Astrocyte (in vitro differentiated cells and primary cell): ENCODE measurements around the gene CAND2. TPM values are rescaled to one million over a fixed set of nuclear protein-coding genes. Genes with fewer than 3 reads are reported as not detected.

Experiments used
- DNase-seq: peaks from one replicate; pipeline ENCODE4 v3.0.0-alpha.2; 2010; ENCODE audit warnings: low read depth
- FAIRE-seq: peaks from 2 replicates; lab custom pipeline; 2011; peaks lifted over from hg19 to GRCh38; lab: Jason Lieb, UNC
- H2AFZ ChIP-seq: 2 replicates; pipeline ENCODE4 v1.6.0; 2012; ENCODE audit warnings: low read depth, low read length, inconsistent platforms
- H3K27ac ChIP-seq: 2 replicates; pipeline ENCODE4 v1.5.1; 2011; ENCODE audit warnings: low read depth, low read length, inconsistent platforms
- H3K27me3 ChIP-seq: 2 replicates; pipeline ENCODE4 v1.6.0; 2011; ENCODE audit warnings: low read length, inconsistent platforms; ENCODE audit not compliant: insufficient read depth
- H3K36me3 ChIP-seq: 2 replicates; pipeline ENCODE4 v1.5.1; 2011; ENCODE audit warnings: low read length, inconsistent platforms; ENCODE audit not compliant: insufficient read depth
- H3K4me1 ChIP-seq: 2 replicates; pipeline ENCODE4 v1.5.1; 2011; ENCODE audit warnings: low read length, inconsistent platforms; ENCODE audit not compliant: insufficient read depth
- H3K4me2 ChIP-seq: 2 replicates; pipeline ENCODE4 v1.6.0; 2012; ENCODE audit warnings: low read length, inconsistent platforms
- H3K4me3 ChIP-seq: 2 replicates; pipeline ENCODE4 v1.5.1; 2011; ENCODE audit warnings: low read depth, mild to moderate bottlenecking, low read length, inconsistent platforms; ENCODE audit not compliant: insufficient read depth
- H3K79me2 ChIP-seq: 2 replicates; pipeline ENCODE4 v1.6.0; 2012; ENCODE audit warnings: mild to moderate bottlenecking, low read length, inconsistent platforms; ENCODE audit not compliant: insufficient read depth
- H3K9ac ChIP-seq: 2 replicates; pipeline ENCODE4 v1.6.0; 2012; ENCODE audit warnings: mild to moderate bottlenecking, low read length, inconsistent platforms
- H3K9me3 ChIP-seq: 2 replicates; pipeline ENCODE4 v1.5.1; 2012; ENCODE audit warnings: low read depth, mild to moderate bottlenecking, low read length, inconsistent platforms; ENCODE audit not compliant: insufficient read depth
- H4K20me1 ChIP-seq: 2 replicates; pipeline ENCODE4 v1.6.0; 2012; ENCODE audit warnings: low read length, inconsistent platforms; ENCODE audit not compliant: insufficient read depth
- H3K27ac Mint-ChIP-seq: one replicate; pipeline ENCODE4 v1.8.0; 2021; ENCODE audit warnings: mild to moderate bottlenecking, mixed read lengths; ENCODE audit not compliant: unreplicated experiment
- H3K27me3 Mint-ChIP-seq: one replicate; pipeline ENCODE4 v1.8.0; 2021; ENCODE audit warnings: low read depth, mixed read lengths; ENCODE audit not compliant: unreplicated experiment
- H3K36me3 Mint-ChIP-seq: one replicate; pipeline ENCODE4 v1.8.0; 2021; ENCODE audit warnings: low read depth, mixed read lengths; ENCODE audit not compliant: unreplicated experiment
- H3K4me1 Mint-ChIP-seq: one replicate; pipeline ENCODE4 v1.8.0; 2021; ENCODE audit warnings: low read depth, mixed read lengths; ENCODE audit not compliant: unreplicated experiment
- H3K4me3 Mint-ChIP-seq: one replicate; pipeline ENCODE4 v1.8.0; 2021; ENCODE audit warnings: mild to moderate bottlenecking, moderate library complexity, mixed read lengths; ENCODE audit not compliant: unreplicated experiment
- H3K9me3 Mint-ChIP-seq: one replicate; pipeline ENCODE4 v1.8.0; 2021; ENCODE audit warnings: mild to moderate bottlenecking, mixed read lengths; ENCODE audit not compliant: unreplicated experiment
- EZH2 ChIP-seq: IDR thresholded peaks from 2 replicates; pipeline ENCODE4 v1.6.1; 2012; ENCODE audit warnings: mild to moderate bottlenecking, low read length, inconsistent platforms; ENCODE audit not compliant: insufficient read depth
- total RNA-seq: library from RNA; stranded (reverse); gene quantifications from 2 replicates; pipeline ENCODE4 v1.2.1, GENCODE V29; 2021
- TF ChIP-seq, protein P1 (sequence below): IDR thresholded peaks from 2 replicates; pipeline ENCODE4 v1.5.1; 2011; ENCODE audit warnings: low read depth, mild to moderate bottlenecking, inconsistent platforms, low read length, moderate library complexity; ENCODE audit not compliant: insufficient read depth

CAND2 gene
- total RNA-seq, 1 donor from 2014 or later, result 4.6 TPM

GRCh38 chr3:12753275-12754028 lies 43.0 kb upstream of the CAND2 start:
- Mint-ChIP-seq H3K4me3 (no peak overlapping the region), H3K4me1 (peaks cover 16% of the 10 kb centered on the region), H3K27me3 (peaks cover 6% of the 10 kb centered on the region), H3K9me3 (no peaks in the 10 kb centered on the region), H3K36me3 (no peaks in the 10 kb centered on the region), H3K27ac (no peak overlapping the region)
- Histone ChIP-seq H4K20me1 (no peaks in the 10 kb centered on the region), H3K9ac (no peak overlapping the region), H3K9me3 (no peaks in the 10 kb centered on the region), H3K27ac (no peak overlapping the region), H3K79me2 (no peaks in the 10 kb centered on the region), H2AFZ (no peak overlapping the region), H3K36me3 (no peaks in the 10 kb centered on the region), H3K4me1 (peaks cover 20% of the 10 kb centered on the region), H3K4me3 (no peak overlapping the region), H3K4me2 (no peak overlapping the region), H3K27me3 (no peaks in the 10 kb centered on the region)
- no peak for TF ChIP-seq EZH2
- TF ChIP-seq, protein P1, sequence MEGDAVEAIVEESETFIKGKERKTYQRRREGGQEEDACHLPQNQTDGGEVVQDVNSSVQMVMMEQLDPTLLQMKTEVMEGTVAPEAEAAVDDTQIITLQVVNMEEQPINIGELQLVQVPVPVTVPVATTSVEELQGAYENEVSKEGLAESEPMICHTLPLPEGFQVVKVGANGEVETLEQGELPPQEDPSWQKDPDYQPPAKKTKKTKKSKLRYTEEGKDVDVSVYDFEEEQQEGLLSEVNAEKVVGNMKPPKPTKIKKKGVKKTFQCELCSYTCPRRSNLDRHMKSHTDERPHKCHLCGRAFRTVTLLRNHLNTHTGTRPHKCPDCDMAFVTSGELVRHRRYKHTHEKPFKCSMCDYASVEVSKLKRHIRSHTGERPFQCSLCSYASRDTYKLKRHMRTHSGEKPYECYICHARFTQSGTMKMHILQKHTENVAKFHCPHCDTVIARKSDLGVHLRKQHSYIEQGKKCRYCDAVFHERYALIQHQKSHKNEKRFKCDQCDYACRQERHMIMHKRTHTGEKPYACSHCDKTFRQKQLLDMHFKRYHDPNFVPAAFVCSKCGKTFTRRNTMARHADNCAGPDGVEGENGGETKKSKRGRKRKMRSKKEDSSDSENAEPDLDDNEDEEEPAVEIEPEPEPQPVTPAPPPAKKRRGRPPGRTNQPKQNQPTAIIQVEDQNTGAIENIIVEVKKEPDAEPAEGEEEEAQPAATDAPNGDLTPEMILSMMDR, result no peak
- DNase-seq (no peak), FAIRE-seq (no peak)

DNA sequence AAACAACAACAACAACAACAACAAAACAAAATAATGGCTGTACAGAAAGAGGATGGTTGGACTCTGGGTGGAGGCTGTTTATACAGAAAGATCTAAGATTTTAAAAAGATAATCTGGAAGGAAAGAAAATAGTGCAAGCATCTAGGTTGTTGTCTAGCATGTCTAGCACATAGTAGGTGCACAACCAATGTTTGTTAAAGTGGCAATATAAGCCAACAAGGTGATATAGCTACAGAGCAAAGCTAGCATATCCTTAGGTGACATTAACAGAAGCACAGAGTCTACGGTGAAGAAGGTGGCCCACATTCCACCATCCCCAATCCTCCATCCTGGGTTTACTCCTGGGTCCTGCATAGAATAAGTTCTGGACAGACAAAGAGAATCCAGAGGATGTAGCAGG lies 42.2 kb upstream of the CAND2 start:
- TF ChIP-seq, protein P1, result no peak
- TF ChIP-seq EZH2, result no peak
- H3K27ac Mint-ChIP-seq, result no peak overlapping the region
- peaks cover 6% of the 10 kb centered on the region for H3K27me3 Mint-ChIP-seq

DNA sequence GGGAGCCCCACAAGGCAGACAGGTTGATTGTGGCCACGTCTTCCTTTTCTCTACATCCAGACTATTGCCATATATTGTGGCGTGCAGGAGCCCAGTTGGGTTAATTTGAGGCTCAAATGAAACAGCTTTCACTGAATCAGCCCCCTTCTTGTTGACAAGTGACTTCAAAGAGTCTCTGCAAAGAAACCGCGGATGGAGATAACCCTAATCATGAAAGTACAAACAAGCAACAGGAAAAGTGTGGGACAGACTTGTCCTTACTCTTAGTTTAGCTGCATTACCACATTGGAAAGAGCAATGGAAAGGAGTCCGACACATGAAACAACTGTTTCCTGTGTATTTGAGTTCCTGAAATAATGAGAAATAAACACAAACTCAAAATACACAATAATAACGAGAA lies 40.7 kb upstream of the CAND2 start:
- Histone ChIP-seq H3K9ac (no peak overlapping the region), H3K4me2 (no peak overlapping the region), H3K4me3 (no peak overlapping the region), H3K27ac (no peak overlapping the region), H4K20me1 (no peaks in the 10 kb centered on the region), H2AFZ (no peak overlapping the region), H3K27me3 (no peaks in the 10 kb centered on the region), H3K36me3 (no peaks in the 10 kb centered on the region), H3K9me3 (no peaks in the 10 kb centered on the region), H3K79me2 (no peaks in the 10 kb centered on the region), H3K4me1 (peaks cover 21% of the 10 kb centered on the region)
- H3K9me3 Mint-ChIP-seq, result no peaks in the 10 kb centered on the region
- peaks cover 9% of the 10 kb centered on the region for H3K27me3 Mint-ChIP-seq
- TF ChIP-seq, protein P1, result no peak
- TF ChIP-seq EZH2, result no peak
- no peaks in the 10 kb centered on the region for H3K36me3 Mint-ChIP-seq
- DNase-seq (no peak), FAIRE-seq (no peak)
- peaks cover 20% of the 10 kb centered on the region for H3K4me1 Mint-ChIP-seq
- no peak overlapping the region for H3K27ac Mint-ChIP-seq
- no peak overlapping the region for H3K4me3 Mint-ChIP-seq

More for the DNA sequence above, 42.2 kb upstream of the CAND2 start:
- no peak overlapping the region for H3K27ac ChIP-seq
- no peak for DNase-seq
- Mint-ChIP-seq H3K9me3 (no peaks in the 10 kb centered on the region), H3K4me3 (no peak overlapping the region), H3K36me3 (no peaks in the 10 kb centered on the region), H3K4me1 (peaks cover 16% of the 10 kb centered on the region)
- no peaks in the 10 kb centered on the region for H3K36me3 ChIP-seq
- H3K27me3 ChIP-seq, result no peaks in the 10 kb centered on the region
- H3K9ac ChIP-seq, result no peak overlapping the region
- FAIRE-seq, result no peak
- peaks cover 25% of the 10 kb centered on the region for H3K4me1 ChIP-seq
- no peak overlapping the region for H3K4me2 ChIP-seq
- H4K20me1 ChIP-seq, result no peaks in the 10 kb centered on the region
- H3K4me3 ChIP-seq, result no peak overlapping the region
- no peak overlapping the region for H2AFZ ChIP-seq
- H3K9me3 ChIP-seq, result no peaks in the 10 kb centered on the region
- no peaks in the 10 kb centered on the region for H3K79me2 ChIP-seq
